ENCODE data around the gene USP38.

The USP38 gene

GRCh38 chr4:143203577-143203976 is 18.9 kb downstream of the USP38 start:
- no peak for DNase-seq (ENCODE audit: low read depth)
- TF ChIP-seq, protein P1, sequence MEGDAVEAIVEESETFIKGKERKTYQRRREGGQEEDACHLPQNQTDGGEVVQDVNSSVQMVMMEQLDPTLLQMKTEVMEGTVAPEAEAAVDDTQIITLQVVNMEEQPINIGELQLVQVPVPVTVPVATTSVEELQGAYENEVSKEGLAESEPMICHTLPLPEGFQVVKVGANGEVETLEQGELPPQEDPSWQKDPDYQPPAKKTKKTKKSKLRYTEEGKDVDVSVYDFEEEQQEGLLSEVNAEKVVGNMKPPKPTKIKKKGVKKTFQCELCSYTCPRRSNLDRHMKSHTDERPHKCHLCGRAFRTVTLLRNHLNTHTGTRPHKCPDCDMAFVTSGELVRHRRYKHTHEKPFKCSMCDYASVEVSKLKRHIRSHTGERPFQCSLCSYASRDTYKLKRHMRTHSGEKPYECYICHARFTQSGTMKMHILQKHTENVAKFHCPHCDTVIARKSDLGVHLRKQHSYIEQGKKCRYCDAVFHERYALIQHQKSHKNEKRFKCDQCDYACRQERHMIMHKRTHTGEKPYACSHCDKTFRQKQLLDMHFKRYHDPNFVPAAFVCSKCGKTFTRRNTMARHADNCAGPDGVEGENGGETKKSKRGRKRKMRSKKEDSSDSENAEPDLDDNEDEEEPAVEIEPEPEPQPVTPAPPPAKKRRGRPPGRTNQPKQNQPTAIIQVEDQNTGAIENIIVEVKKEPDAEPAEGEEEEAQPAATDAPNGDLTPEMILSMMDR (IDR thresholded peaks at IDR 0.05; ENCODE audit: insufficient read depth, low read depth, low read length, missing control alignments): no peak
- H3K4me3 ChIP-seq (ENCODE audit: low read length): no peak overlapping the region

DNA sequence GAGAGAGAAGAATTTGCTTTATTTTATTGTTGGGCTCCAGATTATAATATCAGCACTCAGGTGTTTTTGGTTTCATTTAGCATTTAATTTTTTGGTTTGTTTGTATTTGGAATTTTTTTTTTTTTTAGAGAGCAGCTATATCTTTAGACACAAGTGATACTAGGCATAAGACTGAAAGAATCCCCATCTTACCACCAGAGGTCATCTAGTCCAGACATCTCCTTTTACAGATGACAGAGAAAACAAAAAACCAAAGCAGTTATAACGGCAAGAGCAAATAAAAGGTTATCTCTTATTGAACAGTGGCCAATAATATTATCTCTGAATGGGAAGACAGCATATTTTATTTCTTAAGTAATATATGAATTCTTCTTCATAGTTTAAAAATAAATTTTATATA is 22.8 kb downstream of the USP38 start:
- DNase-seq (ENCODE audit: low read depth): peak; percentile 44
- H3K4me3 ChIP-seq (ENCODE audit: low read length): no peak overlapping the region
- TF ChIP-seq, protein P1 (IDR thresholded peaks at IDR 0.05; ENCODE audit: insufficient read depth, low read depth, low read length, missing control alignments): peak; percentile 44

GRCh38 chr4:143212566-143212965 is 27.8 kb downstream of the USP38 start:
- no peak overlapping the region for H3K4me3 ChIP-seq (ENCODE audit: low read length)
- DNase-seq (ENCODE audit: low read depth): no peak
- TF ChIP-seq, protein P1 (IDR thresholded peaks at IDR 0.05; ENCODE audit: insufficient read depth, low read depth, low read length, missing control alignments): no peak

DNA sequence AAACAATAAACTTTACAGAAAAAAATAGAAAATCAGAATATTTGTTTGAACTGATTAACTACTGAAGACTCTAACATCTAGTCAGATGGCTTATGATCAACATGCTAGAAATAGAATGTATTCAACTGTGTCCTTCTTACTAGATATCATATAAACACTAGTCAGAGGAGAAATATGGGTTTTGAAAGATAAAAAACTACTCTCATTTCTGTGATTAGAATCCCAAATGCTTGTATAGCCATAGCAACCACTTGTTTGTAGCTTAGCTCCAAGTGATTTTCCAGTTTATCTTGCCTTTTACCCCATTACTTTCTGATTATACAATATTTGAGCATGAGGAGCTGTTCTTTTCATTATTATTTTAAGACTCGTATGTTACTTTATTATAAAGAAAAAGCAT is 31.2 kb downstream of the USP38 start:
- no peak overlapping the region for H3K4me3 ChIP-seq (ENCODE audit: low read length)
- TF ChIP-seq, protein P1 (IDR thresholded peaks at IDR 0.05; ENCODE audit: insufficient read depth, low read depth, low read length, missing control alignments): no peak
- no peak for DNase-seq (ENCODE audit: low read depth)

- no peak overlapping the region for H3K4me3 ChIP-seq (ENCODE audit: low read length)
- no peak for DNase-seq (ENCODE audit: low read depth)
- TF ChIP-seq, protein P1 (IDR thresholded peaks at IDR 0.05; ENCODE audit: insufficient read depth, low read depth, low read length, missing control alignments): no peak
Observed at GRCh38 chr4:143224255-143224654, 39.5 kb downstream of the USP38 start.

DNA sequence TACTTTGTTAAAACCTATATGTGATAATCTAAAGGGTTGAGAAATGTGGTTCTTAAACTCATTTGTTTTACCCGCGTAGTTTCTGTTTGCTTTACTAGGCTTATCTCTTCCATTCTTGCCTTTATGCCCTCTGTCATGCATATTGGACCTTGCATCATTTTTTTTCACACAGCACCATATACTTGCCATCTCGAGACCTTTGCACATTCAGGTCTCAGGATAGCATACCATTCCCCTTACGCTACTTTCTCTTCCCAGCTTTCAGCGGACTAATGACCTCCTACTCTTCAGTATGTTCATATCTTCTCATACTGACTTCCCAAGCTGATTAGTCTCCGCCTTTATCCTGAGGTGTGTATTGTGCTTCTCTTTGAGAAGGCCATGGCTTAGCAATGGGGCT is 40.5 kb downstream of the USP38 start:
- TF ChIP-seq, protein P1 (IDR thresholded peaks at IDR 0.05; ENCODE audit: insufficient read depth, low read depth, low read length, missing control alignments): no peak
- no peak for DNase-seq (ENCODE audit: low read depth)
- H3K4me3 ChIP-seq (ENCODE audit: low read length): no peak overlapping the region

- TF ChIP-seq, protein P1 (IDR thresholded peaks at IDR 0.05; ENCODE audit: insufficient read depth, low read depth, low read length, missing control alignments): no peak
- no peak overlapping the region for H3K4me3 ChIP-seq (ENCODE audit: low read length)
- no peak for DNase-seq (ENCODE audit: low read depth)
Observed at GRCh38 chr4:143230683-143231082, 46.0 kb downstream of the USP38 start.

All from epithelial cell of esophagus (primary cell).